HG03457 (cell line): Measurements from ENCODE around the gene NUAK2.

Experiments used
- ATAC-seq: cut with Tn5 transposase; IDR thresholded peaks from one replicate; pipeline ENCODE4 v1.9.1; 2021; ENCODE audit warnings: moderate number of reproducible peaks; ENCODE audit not compliant: unreplicated experiment

NUAK2 gene

DNA sequence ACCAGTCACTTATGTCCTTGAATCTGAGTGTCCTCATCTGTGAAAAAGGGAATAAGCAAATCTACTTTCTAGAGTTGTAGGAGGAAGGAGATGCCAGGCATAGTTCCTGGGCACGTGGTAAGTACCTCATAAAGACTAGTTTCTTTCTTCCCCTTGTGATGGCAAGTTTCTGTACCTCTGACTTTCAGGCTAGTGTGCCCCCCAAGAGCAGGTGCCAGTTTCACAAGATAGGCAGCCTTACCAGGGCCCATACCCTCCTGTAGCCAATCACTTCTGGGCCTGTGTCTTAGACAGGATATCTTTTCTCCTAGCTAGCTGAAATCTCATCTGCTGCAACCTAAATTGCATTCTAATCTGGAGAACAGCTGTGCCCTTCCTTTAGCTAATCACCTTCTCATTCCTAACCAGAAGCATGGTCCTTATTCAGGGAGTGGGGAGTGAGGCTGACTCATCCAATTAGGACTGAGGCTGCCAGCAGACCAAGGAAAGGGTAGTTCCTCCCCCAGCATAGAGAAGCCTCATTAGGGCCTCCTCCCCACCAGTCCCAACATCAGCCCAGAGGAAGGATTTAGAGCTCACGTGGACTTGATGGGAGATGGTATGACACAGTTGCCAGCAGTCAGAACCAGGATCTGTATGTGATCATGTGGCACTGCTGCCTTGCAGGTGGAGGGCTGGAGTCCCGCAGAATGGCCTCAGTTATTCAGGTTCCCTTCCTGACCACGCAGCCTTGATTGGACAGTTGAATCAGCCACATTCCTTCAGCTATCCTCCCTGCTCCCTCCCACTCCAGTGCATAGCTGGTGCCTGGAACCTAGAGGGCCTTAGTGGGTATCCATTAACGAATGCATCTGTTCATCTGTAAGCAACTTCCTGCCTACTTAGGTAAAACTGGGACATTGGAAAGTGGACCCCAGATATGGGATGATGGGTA lies 27.3 kb upstream of the NUAK2 start:
- no peak for ATAC-seq

DNA sequence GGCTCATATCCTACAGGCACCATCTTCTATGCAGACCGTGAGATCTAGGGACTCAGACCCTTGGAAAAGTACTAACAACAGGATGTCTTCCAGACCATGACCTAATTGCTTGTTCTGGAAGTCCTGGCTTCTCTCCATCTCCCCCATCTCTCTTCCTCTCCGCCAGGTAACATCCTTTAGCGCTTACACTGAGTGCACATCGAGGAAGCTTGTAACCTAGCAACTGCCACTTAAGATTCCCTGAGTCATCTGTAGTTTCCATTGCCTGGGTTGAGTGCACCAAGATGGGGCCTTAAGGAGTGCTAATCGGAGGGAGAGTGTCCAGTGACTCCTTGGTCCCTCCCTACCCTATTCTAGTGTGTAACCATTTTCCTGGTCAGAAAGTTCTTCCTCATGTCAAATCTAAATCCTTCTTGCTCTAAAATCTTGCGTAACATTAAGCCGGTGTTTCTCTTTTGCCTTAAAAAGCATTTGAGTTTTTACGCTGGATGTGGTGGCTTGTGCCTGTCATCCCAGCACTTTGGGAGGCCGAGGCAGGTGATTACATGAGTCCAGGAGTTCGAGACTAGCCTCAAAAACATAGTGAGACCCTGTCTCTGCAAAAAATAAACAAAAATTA lies 25.5 kb upstream of the NUAK2 start:
- ATAC-seq: no peak

DNA sequence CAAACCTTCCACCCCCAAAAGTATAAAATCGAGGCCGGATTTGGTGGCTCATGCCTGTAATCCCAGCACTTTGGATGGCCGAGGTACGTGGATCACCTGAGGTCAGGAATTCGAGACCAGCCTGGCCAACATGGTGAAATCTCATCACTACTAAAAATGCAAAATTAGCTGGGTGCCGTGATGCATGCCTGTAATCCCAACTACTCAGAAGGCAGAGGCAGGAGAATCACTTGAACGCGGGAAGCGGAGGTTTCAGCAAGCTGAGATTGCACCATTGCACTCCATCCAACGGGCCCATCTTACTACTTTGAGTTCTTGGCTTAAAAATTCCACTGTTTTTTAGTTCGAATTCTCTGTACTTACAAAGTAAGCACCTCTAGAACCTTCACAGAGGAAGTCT lies 24.2 kb upstream of the NUAK2 start:
- no peak for ATAC-seq

- ATAC-seq: no peak
Measured at GRCh38 chr1:205344066-205344928, 22.8 kb upstream of the NUAK2 start.

GRCh38 chr1:205343431-205344065 lies 22.0 kb upstream of the NUAK2 start:
- ATAC-seq: no peak

DNA sequence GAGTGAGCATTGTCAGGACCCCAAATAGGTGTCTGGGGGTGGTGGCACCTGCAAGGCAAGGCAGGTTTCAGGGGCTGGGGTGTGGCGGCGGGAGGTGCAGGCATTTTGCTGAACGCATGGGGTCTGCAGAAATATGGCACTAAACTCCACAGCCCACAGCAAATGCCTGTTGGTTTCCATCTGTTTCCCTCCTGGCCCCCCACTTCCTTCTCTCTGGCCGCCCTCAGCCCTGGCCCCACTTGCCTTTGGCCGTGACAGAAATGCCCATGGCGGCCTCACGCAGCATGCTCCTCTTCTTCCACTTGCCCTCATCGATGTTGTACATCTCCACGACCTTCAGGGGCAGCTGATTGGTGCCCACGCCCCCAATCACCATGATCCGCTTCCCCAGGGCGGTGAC lies 21.4 kb upstream of the NUAK2 start:
- no peak for ATAC-seq

- ATAC-seq: no peak
Measured at GRCh38 chr1:205340676-205341075, 19.1 kb upstream of the NUAK2 start.

DNA sequence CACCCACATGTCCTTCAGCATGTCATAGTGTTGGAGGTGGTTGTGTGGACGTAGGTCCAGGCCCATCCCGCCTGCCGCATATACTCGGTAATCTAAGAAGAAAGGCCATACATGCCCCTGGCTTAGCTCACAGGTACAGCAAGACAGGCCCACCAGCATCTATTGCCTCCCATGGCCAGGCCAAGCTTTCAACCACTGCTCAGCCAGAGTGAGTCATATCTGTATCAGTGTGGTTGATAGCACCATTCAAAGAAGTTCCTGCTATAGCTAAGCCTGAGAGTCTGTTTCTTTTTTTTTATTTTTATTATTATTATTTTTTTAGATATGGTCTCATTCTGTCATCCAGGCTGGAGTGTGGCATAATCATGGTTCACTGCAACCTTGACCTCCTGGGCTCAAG lies 18.2 kb upstream of the NUAK2 start:
- ATAC-seq: peak; percentile 69

DNA sequence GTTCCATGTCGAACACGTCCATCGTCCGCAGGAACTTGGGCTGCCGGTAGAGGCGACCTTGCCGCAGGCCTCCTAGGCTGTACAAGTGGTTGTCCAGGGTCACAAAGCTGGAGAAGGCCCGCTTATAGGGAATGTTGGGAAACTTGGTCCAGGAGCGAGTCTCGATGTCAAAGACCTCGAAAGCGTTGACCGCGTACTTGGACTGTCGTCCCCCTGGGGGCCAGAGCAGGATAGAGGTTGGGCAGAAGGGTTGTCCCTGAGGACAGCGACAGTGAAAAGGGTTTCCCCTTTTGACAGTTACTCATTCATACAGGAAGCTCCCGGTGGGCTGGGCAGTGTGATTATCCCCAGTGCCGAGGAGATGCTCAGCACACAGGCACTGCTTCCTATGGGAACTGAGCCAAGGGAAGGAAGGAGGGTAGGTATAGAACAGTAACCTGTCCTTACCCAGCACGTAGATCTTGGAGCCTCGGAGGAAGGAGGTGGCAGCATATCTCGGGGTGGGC lies 17.7 kb upstream of the NUAK2 start:
- ATAC-seq: no peak

DNA sequence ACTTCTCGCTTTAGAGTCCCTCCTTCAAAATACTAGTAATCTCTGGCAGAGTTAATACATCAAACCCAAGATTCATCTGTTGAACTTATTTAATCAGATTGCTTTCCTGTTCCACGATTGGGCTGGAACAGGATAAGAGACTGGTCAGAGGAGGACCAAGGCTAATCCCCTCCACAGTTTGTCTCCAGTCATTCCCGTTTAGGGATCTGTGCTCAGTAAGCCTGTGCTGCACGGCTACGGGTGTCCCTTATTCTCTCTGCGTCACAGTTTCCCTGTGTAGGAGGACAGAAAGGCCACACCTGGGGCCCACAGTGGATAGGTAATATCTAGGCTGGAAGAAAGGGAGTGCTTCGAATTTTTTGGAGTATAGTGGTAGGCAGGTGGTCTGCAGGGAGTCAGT lies 16.5 kb upstream of the NUAK2 start:
- no peak for ATAC-seq

DNA sequence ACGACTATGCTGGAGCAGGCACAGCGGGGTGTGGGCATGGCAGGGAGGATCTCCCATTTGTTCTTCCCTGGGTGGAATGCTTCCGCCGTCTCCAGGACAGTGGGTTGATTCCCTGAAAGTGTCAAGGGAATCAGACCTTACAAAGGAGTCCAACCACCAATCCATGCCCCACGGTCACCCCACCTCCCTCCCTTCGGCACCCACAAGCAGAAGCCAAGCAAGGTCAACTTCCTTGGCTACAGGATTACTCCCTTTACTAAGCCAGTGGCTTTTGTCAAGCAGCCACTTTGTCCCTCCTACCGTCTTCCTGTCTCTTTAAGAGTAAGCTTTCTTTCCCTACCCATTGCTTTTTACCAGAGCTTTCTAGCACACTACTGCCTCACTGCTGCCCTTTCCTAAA lies 15.9 kb upstream of the NUAK2 start:
- ATAC-seq: no peak

- ATAC-seq: no peak
Measured at GRCh38 chr1:205335692-205336091, 14.1 kb upstream of the NUAK2 start.

GRCh38 chr1:205332015-205332791 lies 10.7 kb upstream of the NUAK2 start:
- ATAC-seq: no peak

DNA sequence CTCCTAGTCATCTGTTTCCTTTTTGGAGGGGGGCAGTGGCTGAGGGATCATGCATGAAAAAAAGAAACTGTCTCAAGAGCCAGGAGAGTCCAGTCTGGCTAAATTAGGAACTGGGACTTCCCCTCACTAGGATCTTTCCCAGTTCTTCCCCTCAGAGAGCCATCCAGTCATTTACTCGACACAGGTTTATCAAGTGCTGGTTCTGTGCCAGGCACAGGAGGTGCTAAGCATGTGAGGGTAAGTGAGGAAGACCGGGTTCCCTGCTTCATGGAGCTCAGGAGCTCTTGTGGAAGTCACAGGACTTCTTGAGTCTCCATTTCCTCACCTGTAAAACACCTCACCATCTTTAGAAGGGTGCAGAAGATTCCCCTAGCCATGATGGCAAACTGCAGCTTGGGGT lies 8.6 kb upstream of the NUAK2 start:
- ATAC-seq: no peak

- ATAC-seq: no peak
Measured at GRCh38 chr1:205329719-205330118, 8.2 kb upstream of the NUAK2 start.

DNA sequence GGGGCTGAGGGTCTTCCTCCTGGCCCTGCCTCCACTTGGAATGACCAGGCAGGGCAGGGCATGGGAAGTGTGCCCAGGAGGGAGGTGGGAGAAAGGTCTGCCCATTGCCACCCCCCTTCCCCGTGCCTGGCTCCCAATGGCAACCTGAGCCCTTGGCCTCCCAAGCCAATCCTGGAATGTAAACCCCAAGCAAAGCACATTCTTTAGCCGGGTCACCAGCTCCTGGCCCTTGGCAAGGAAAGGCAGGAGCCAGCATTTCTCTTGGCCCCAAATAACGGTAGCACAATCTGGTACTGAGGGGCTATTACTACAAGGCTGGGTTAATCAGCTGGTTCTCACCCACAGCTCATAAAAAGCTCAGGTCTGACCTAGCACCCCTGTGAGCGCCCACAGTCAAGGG lies 6.9 kb upstream of the NUAK2 start:
- no peak for ATAC-seq

GRCh38 chr1:205326812-205327466 lies 5.4 kb upstream of the NUAK2 start:
- no peak for ATAC-seq

- no peak for ATAC-seq
Measured at GRCh38 chr1:205325334-205325884, 3.9 kb upstream of the NUAK2 start.

- no peak for ATAC-seq
Measured at GRCh38 chr1:205324781-205325180, 3.2 kb upstream of the NUAK2 start.
